Suprapubic skin (tissue), 4 donors: ENCODE measurements around the gene MCEMP1. TPM values are rescaled to one million over a fixed set of nuclear protein-coding genes. Genes with fewer than 3 reads are reported as not detected.

Experiments
- DNase-seq, 2 donors: peaks; one replicate each; pipeline ENCODE4 v3.0.0-alpha.2; 2019; ENCODE audit warnings: low spot score in 2 of 2
- H3K27ac ChIP-seq: fragments of 200-600 bp; sonication (generic); one replicate; pipeline ENCODE4 v1.5.1; 2019
- H3K27me3 ChIP-seq: fragments of 200-600 bp; sonication (generic); one replicate; pipeline ENCODE4 v1.5.1; 2019
- H3K36me3 ChIP-seq: fragments of 200-600 bp; sonication (generic); one replicate; pipeline ENCODE4 v1.5.1; 2019
- H3K4me1 ChIP-seq: fragments of 200-600 bp; sonication (generic); one replicate; pipeline ENCODE4 v1.5.1; 2019
- H3K4me3 ChIP-seq: fragments of 200-600 bp; sonication (generic); one replicate; pipeline ENCODE4 v1.5.1; 2019; ENCODE audit warnings: mild to moderate bottlenecking
- H3K9me3 ChIP-seq: fragments of 200-600 bp; sonication (generic); one replicate; pipeline ENCODE4 v1.5.1; 2019
- CTCF ChIP-seq, 2 donors: fragments of 200-600 bp in 1 of 2; fragments of 450-650 bp in 1 of 2; sonication (generic) in 1 of 2; IDR thresholded peaks; one replicate each; pipeline ENCODE4 v1.5.1; 2016 to 2019; ENCODE audit warnings: antibody characterized with exemption in 2 of 2, mild to moderate bottlenecking in 1 of 2, moderate library complexity in 1 of 2
- EP300 ChIP-seq: sonication (generic); formaldehyde crosslinking; IDR thresholded peaks from one replicate; pipeline ENCODE4 v1.6.1; 2017; ENCODE audit warnings: antibody characterized with exemption
- POLR2A ChIP-seq, 2 donors: fragments of 450-650 bp; IDR thresholded peaks; one replicate each; pipeline ENCODE4 v1.6.1; 2017; ENCODE audit warnings: antibody characterized with exemption in 2 of 2, mild to moderate bottlenecking in 2 of 2, moderate library complexity in 2 of 2
- POLR2AphosphoS5 ChIP-seq, 3 donors: sonication (generic); formaldehyde crosslinking; IDR thresholded peaks; one replicate each; pipeline ENCODE4 v1.6.1; 2017; ENCODE audit warnings: antibody characterized with exemption in 3 of 3
- WGBS: methylation state at CpG from one replicate; pipeline ENCODE4 v1.1.5; 2018; 5-methylcytosine and 5-hydroxymethylcytosine counted together
- total RNA-seq, 4 donors: library from RNA; depleted of rRNA; stranded (reverse); fragments of >200 nt; gene quantifications; one replicate each; pipeline ENCODE4 v1.1.0, GENCODE V29; 2016

The MCEMP1 gene
- total RNA-seq, 4 donors from 2014 or later = 1.4 TPM; not detected in 3

GRCh38 chr19:7672522-7672921 is 4.4 kb upstream of the MCEMP1 start:
- Histone ChIP-seq H3K36me3 (no peaks in the 10 kb centered on the region), H3K27ac (no peak overlapping the region), H3K4me1 (peaks cover 11% of the 10 kb centered on the region), H3K4me3 (no peak overlapping the region), H3K27me3 (peaks cover 48% of the 10 kb centered on the region), H3K9me3 (no peaks in the 10 kb centered on the region)
- 52% methylated on average over 9 of the region's 9 CpGs for WGBS
- no peak for TF ChIP-seq POLR2A (IDR thresholded peaks at IDR 0.05)
- TF ChIP-seq EP300 = no peak
- no peak for TF ChIP-seq POLR2AphosphoS5 (IDR thresholded peaks at IDR 0.05)
- no peak for TF ChIP-seq CTCF (IDR thresholded peaks at IDR 0.05)
- DNase-seq = no peak

DNA sequence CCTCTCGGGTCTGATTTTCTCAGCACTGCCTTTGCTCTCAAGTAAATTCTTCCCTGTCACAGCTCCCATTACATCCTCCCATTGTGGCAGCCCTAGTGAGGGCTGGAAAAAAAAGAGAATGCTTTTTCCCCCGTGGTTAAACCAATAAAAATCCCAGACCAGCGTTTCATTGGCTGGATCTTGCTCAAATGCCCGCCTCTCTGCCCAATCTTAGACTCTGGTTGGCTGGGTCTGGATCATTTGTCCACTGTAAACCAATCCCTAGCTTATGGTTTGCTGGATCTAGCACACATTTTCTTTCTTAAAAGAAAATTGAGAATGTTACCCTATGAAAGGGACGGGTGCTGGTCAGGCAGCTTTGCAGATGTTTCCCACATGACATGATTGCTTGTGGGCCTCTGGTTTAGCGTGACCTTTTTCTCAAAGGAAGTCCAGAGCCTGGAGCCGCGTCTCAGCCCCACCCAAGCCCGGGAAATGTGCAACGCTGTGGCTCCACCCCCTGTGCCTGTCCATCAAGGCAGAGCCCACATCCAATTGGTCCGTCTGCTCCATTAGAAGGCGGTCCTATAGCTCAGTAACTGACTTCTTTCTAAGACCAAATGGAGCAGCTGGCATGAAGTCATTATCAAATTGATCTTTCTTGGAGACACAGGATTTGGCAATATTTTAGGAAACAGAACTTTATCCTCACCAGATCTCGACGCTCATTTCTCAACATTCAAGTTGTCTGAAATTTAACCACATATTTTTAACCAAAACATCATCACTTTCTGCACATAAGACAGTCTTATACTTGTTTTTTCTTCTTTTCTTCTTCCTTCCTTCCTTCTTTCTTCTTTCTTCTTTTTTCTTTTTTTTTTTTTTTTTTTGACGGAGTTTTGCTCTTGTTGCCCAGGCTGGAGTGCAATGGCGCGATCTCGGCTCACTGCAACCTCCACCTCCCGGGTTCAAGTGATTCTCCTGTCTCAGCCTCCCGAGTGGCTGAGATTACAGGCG is 2.6 kb upstream of the MCEMP1 start:
- Histone ChIP-seq H3K27me3 (peaks cover 46% of the 10 kb centered on the region), H3K36me3 (no peaks in the 10 kb centered on the region), H3K4me1 (peaks cover 17% of the 10 kb centered on the region), H3K4me3 (no peak overlapping the region), H3K9me3 (no peaks in the 10 kb centered on the region), H3K27ac (no peak overlapping the region)
- WGBS = 63% methylated on average over 17 of the region's 21 CpGs
- DNase-seq = peak in 1 of 2 donors; percentile 87
- TF ChIP-seq POLR2A (IDR thresholded peaks at IDR 0.05) = no peak
- TF ChIP-seq POLR2AphosphoS5 (IDR thresholded peaks at IDR 0.05) = no peak
- no peak for TF ChIP-seq CTCF (IDR thresholded peaks at IDR 0.05)
- no peak for TF ChIP-seq EP300

DNA sequence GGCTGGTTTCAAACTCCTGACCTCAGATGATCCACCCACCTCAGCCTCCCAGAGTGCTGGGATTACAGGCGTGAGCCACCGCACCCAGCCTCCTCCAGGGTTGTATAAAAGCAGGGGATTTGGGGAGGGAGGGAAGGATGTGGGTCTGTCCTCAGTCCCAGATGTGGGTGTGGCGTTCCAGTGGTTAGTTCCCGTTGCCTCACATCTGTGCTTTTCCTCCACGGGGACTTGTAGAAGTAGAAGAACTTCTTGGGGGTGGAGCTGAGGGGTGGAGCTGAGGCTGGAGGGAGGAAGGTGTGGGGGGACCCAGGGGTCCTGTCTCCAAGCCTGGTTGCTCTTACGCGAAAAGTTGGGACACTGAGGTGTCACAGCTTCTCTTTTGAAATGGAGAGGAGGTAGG is 514 bp upstream of the MCEMP1 start:
- Histone ChIP-seq H3K9me3 (no peaks in the 10 kb centered on the region), H3K4me1 (peaks cover 25% of the 10 kb centered on the region), H3K27me3 (peaks cover 29% of the 10 kb centered on the region), H3K4me3 (no peak overlapping the region), H3K36me3 (no peaks in the 10 kb centered on the region), H3K27ac (no peak overlapping the region)
- TF ChIP-seq POLR2A (IDR thresholded peaks at IDR 0.05) (no peak), CTCF (IDR thresholded peaks at IDR 0.05) (no peak), POLR2AphosphoS5 (IDR thresholded peaks at IDR 0.05) (no peak), EP300 (no peak)
- DNase-seq = no peak
- WGBS = 44% methylated on average over 7 of the region's 7 CpGs

DNA sequence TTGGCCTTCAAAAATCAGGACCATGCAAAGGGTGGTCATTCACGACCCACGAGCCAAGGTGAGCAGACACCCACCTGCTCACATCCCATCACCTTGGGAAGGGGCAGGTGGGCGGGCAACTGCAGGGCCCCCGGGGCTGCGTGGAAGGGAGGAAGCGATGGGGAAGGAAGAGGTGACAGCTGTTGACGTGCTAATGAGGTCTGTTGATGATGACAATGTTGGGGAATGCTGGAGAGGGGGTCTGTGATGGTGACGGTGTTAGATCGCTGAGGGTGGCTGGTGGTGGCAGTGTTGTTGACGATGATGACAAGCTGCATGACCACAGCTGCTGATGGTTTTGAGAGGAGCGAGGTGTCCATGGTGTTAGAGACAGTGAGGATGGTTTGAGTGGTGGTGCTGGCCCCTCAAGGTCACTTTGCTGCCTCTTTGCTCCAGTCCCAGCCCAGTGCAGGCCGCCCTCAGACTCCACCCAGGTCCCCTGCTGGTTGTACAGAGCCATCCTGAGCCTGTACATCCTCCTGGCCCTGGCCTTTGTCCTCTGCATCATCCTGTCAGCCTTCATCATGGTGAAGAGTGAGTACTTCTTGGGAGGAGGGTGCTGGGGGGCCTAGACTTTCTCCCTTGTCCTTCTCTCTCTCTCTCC is 900 bp downstream of the MCEMP1 start:
- no peaks in the 10 kb centered on the region for H3K9me3 ChIP-seq
- no peak for DNase-seq
- 50% methylated on average over 12 of the region's 12 CpGs for WGBS
- H3K27me3 ChIP-seq = peaks cover 16% of the 10 kb centered on the region
- H3K27ac ChIP-seq = no peak overlapping the region
- peaks cover 8% of the 10 kb centered on the region for H3K36me3 ChIP-seq
- no peak overlapping the region for H3K4me3 ChIP-seq
- TF ChIP-seq CTCF (IDR thresholded peaks at IDR 0.05) (no peak), EP300 (no peak), POLR2AphosphoS5 (IDR thresholded peaks at IDR 0.05) (no peak), POLR2A (IDR thresholded peaks at IDR 0.05) (no peak)
- H3K4me1 ChIP-seq = peaks cover 36% of the 10 kb centered on the region
